Vagina (tissue), 2 donors: ENCODE measurements around the gene INF2. TPM values are rescaled to one million over a fixed set of nuclear protein-coding genes. Genes with fewer than 3 reads are reported as not detected.

ENCODE experiments used
- DNase-seq, 2 donors: peaks; one replicate each; pipeline ENCODE4 v3.0.0-alpha.2; 2017; ENCODE audit errors: extremely low spot score in 2 of 2
- H3K27ac ChIP-seq: fragments of 200-600 bp; sonication (generic); one replicate; pipeline ENCODE4 v1.5.1; 2019
- H3K27me3 ChIP-seq: fragments of 200-600 bp; sonication (generic); one replicate; pipeline ENCODE4 v1.5.1; 2019
- H3K36me3 ChIP-seq, 2 donors: fragments of 200-600 bp; sonication (generic); one replicate each; pipeline ENCODE4 v1.5.1; 2017 to 2019
- H3K4me1 ChIP-seq: fragments of 200-600 bp; sonication (generic); one replicate; pipeline ENCODE4 v1.5.1; 2019
- H3K4me3 ChIP-seq, 2 donors: fragments of 200-600 bp; sonication (generic); 1 replicate in 1 of 2; 2 replicates in 1 of 2; pipeline ENCODE4 v1.5.1; 2016 to 2019
- H3K9me3 ChIP-seq: fragments of 200-600 bp; sonication (generic); one replicate; pipeline ENCODE4 v1.5.1; 2019
- CTCF ChIP-seq, 3 experiments: fragments of 450-650 bp in 2 of 3; fragments of 200-600 bp in 1 of 3; sonication (generic) in 1 of 3; IDR thresholded peaks; one replicate each; pipeline ENCODE4 v1.5.1; 2017 to 2019; ENCODE audit warnings: antibody characterized with exemption in 3 of 3, mild to moderate bottlenecking in 2 of 3, moderate library complexity in 2 of 3
- POLR2A ChIP-seq, 2 donors: fragments of 450-650 bp; IDR thresholded peaks; one replicate each; pipeline ENCODE4 v1.6.1; 2017; ENCODE audit warnings: antibody characterized with exemption in 2 of 2, mild to moderate bottlenecking in 2 of 2, moderate library complexity in 2 of 2
- POLR2AphosphoS5 ChIP-seq, 2 donors: sonication (generic); formaldehyde crosslinking; IDR thresholded peaks; one replicate each; pipeline ENCODE4 v1.9.0; 2017; ENCODE audit warnings: antibody characterized with exemption in 2 of 2, mild to moderate bottlenecking in 2 of 2, low read depth in 1 of 2; ENCODE audit not compliant: insufficient read depth in 1 of 2
- intact Hi-C: fragments of 100-400 bp; cut with DNase I; formaldehyde crosslinking; loops from one replicate; pipeline ENCODE4 v1.15.1; 2023
- total RNA-seq: library from RNA; depleted of rRNA; stranded (reverse); fragments of >200 nt; gene quantifications from one replicate; pipeline ENCODE4 v1.2.3, GENCODE V29; 2016

INF2 gene
- total RNA-seq, 1 donor from 2014 or later: 49.1 TPM

GRCh38 chr14:104738375-104739019, 49.1 kb downstream of the INF2 start:
- no peak for DNase-seq
- intact Hi-C loops: no loop called here
- Histone ChIP-seq H3K36me3 (no peaks in the 10 kb centered on the region), H3K4me1 (peaks cover 32% of the 10 kb centered on the region), H3K4me3 (no peak overlapping the region), H3K9me3 (no peaks in the 10 kb centered on the region), H3K27ac (no peak overlapping the region), H3K27me3 (no peaks in the 10 kb centered on the region)
- no peak for TF ChIP-seq CTCF (IDR thresholded peaks at IDR 0.05)
- no peak for TF ChIP-seq POLR2A (IDR thresholded peaks at IDR 0.05)
- no peak for TF ChIP-seq POLR2AphosphoS5 (IDR thresholded peaks at IDR 0.05; ENCODE audit: insufficient read depth in 1 of 2, low read depth in 1 of 2)

GRCh38 chr14:104739026-104739425, 49.6 kb downstream of the INF2 start:
- TF ChIP-seq CTCF (IDR thresholded peaks at IDR 0.05) (no peak), POLR2AphosphoS5 (IDR thresholded peaks at IDR 0.05; ENCODE audit: insufficient read depth in 1 of 2, low read depth in 1 of 2) (no peak), POLR2A (IDR thresholded peaks at IDR 0.05) (no peak)
- Histone ChIP-seq H3K4me1 (peaks cover 29% of the 10 kb centered on the region), H3K27ac (no peak overlapping the region), H3K4me3 (no peak overlapping the region), H3K27me3 (no peaks in the 10 kb centered on the region), H3K9me3 (no peaks in the 10 kb centered on the region), H3K36me3 (no peaks in the 10 kb centered on the region)
- DNase-seq: no peak
- intact Hi-C loops: no loop called here

- no peak for DNase-seq
- Histone ChIP-seq H3K4me3 (no peak overlapping the region), H3K27ac (no peak overlapping the region), H3K36me3 (no peaks in the 10 kb centered on the region), H3K4me1 (peaks cover 22% of the 10 kb centered on the region), H3K9me3 (no peaks in the 10 kb centered on the region), H3K27me3 (no peaks in the 10 kb centered on the region)
- intact Hi-C loops: no loop called here
- TF ChIP-seq POLR2AphosphoS5 (IDR thresholded peaks at IDR 0.05; ENCODE audit: insufficient read depth in 1 of 2, low read depth in 1 of 2): no peak
- no peak for TF ChIP-seq CTCF (IDR thresholded peaks at IDR 0.05)
- TF ChIP-seq POLR2A (IDR thresholded peaks at IDR 0.05): no peak
Measured at GRCh38 chr14:104739546-104740516, 50.4 kb downstream of the INF2 start.

- no peak for DNase-seq
- Histone ChIP-seq H3K9me3 (no peaks in the 10 kb centered on the region), H3K4me1 (peaks cover 12% of the 10 kb centered on the region), H3K27ac (no peak overlapping the region), H3K27me3 (no peaks in the 10 kb centered on the region), H3K4me3 (no peak overlapping the region), H3K36me3 (no peaks in the 10 kb centered on the region)
- intact Hi-C loops: no loop called here
- TF ChIP-seq CTCF (IDR thresholded peaks at IDR 0.05) (no peak), POLR2AphosphoS5 (IDR thresholded peaks at IDR 0.05; ENCODE audit: insufficient read depth in 1 of 2, low read depth in 1 of 2) (no peak), POLR2A (IDR thresholded peaks at IDR 0.05) (no peak)
Measured at GRCh38 chr14:104741108-104741802, 51.8 kb downstream of the INF2 start.
